PC-9 (cell line): Measurements from ENCODE around the gene RUNX1.

Source experiments
- EZH2 ChIP-seq: fragments of 200-600 bp; sonication (generic); IDR thresholded peaks from 2 replicates; pipeline ENCODE4 v1.8.0; 2017; ENCODE audit warnings: antibody characterized with exemption, low read depth
- TF ChIP-seq, protein P1 (sequence below): fragments of 200-600 bp; sonication (generic); conservative IDR thresholded peaks from 2 replicates; pipeline ENCODE4 v1.6.1; 2017; ENCODE audit warnings: mixed run types, antibody characterized with exemption, mild to moderate bottlenecking, moderate library complexity

DNA sequence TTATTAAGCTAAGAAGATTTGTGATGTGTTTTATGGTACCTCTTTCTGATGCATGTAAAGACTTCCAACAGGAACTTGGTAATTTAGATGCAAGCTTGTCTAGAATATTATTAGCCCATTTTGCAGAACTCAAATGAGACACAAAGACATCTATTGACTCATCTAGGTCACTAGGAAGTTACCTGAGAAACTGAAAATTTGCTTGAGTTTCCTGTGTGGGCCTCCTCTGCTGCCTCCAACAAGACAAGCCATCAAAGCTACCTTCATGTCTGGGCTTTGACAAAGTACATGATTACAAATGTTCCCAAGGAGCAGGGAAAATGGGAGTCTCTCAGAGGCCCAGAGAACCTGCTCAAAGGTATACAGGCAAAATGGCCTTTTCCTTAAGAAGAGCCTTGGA, 5.6 kb downstream of the RUNX1 start:
- TF ChIP-seq, protein P1, sequence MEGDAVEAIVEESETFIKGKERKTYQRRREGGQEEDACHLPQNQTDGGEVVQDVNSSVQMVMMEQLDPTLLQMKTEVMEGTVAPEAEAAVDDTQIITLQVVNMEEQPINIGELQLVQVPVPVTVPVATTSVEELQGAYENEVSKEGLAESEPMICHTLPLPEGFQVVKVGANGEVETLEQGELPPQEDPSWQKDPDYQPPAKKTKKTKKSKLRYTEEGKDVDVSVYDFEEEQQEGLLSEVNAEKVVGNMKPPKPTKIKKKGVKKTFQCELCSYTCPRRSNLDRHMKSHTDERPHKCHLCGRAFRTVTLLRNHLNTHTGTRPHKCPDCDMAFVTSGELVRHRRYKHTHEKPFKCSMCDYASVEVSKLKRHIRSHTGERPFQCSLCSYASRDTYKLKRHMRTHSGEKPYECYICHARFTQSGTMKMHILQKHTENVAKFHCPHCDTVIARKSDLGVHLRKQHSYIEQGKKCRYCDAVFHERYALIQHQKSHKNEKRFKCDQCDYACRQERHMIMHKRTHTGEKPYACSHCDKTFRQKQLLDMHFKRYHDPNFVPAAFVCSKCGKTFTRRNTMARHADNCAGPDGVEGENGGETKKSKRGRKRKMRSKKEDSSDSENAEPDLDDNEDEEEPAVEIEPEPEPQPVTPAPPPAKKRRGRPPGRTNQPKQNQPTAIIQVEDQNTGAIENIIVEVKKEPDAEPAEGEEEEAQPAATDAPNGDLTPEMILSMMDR, result no peak
- no peak for TF ChIP-seq EZH2
